NCI-H1417 treated with DMSO at 0.1 percent for 48 hours (cell line): ENCODE measurements around the gene TSPAN13.

Experiments
- DNase-seq: peaks from one replicate; lab custom pipeline; 2025; lab: John Stamatoyannopoulos, UW

The TSPAN13 gene

GRCh38 chr7:16812542-16813231 lies 59.1 kb downstream of the TSPAN13 start:
- no peak for DNase-seq

- DNase-seq = no peak
Observed at GRCh38 chr7:16813232-16813616, 59.7 kb downstream of the TSPAN13 start.

GRCh38 chr7:16815001-16815400 lies 61.4 kb downstream of the TSPAN13 start:
- no peak for DNase-seq

- DNase-seq = no peak
Observed at GRCh38 chr7:16816824-16817223, 63.3 kb downstream of the TSPAN13 start.

GRCh38 chr7:16817536-16817935 lies 64.0 kb downstream of the TSPAN13 start:
- no peak for DNase-seq

- DNase-seq = no peak
Observed at GRCh38 chr7:16818732-16819131, 65.2 kb downstream of the TSPAN13 start.

GRCh38 chr7:16822029-16822428 lies 68.5 kb downstream of the TSPAN13 start:
- no peak for DNase-seq

GRCh38 chr7:16826060-16826459 lies 72.5 kb downstream of the TSPAN13 start:
- no peak for DNase-seq

GRCh38 chr7:16833373-16833772 lies 79.8 kb downstream of the TSPAN13 start:
- no peak for DNase-seq
